HG03439 (cell line): ENCODE data around the gene FNDC3B.
"Not testable (repeated sequence)": the region's sequence is repeated elsewhere in the genome, so short reads cannot be mapped to it uniquely, and the experiment has no call there.

Experiments used
- ATAC-seq: cut with Tn5 transposase; IDR thresholded peaks from one replicate; pipeline ENCODE4 v1.9.1; 2021; ENCODE audit warnings: mild to moderate bottlenecking, moderate library complexity; ENCODE audit not compliant: unreplicated experiment

The FNDC3B gene

DNA sequence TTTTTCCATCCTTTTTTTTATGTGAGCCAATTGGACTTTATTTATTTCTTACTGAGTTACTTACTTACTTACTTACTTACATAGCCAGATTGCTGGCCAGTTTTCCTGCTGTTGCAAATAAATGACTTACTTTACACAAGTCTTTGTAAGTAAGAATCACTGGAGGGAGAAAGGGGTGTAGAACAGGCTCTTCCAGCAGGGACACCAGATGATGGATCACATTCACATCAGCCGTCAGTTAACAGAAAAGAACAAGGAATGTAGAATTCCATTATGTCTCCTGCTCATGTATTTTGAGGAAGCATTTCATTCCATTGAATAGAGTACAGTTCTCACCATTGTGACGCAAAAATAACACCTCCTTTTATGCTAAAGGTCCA, 188.6 kb downstream of the FNDC3B start:
- no peak for ATAC-seq

GRCh38 chr3:172229462-172229861, 190.1 kb downstream of the FNDC3B start:
- ATAC-seq, result no peak

DNA sequence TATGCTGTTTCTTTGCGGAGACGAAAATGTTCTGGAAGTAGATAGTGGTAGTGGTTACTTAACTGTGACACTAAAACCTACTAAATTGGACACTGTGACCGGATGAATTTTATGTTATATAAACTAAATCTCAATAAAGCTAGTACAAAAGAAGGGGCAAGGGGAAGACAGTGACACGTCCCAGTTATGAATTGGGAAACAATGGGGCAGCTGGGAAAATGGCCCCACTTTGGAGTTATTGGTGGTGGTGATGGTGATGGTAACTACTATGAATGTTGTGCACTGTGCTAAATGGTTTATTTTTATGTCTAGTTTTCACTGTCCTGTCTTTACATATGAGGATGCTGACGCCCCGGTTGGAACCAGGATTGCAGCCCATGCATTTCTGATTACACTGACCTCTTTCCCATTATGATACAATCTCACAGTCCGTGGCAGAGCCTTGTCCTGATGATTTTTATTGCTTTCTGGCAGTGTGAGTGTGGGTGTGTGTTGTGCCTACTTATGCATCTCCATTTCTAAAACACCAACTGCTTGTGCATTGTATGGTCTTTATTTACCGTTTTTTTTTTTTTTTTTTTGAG, 192.0 kb downstream of the FNDC3B start:
- ATAC-seq, result no peak

- ATAC-seq, result no peak
Measured at GRCh38 chr3:172232579-172233212, 193.3 kb downstream of the FNDC3B start.

GRCh38 chr3:172233474-172234277, 194.3 kb downstream of the FNDC3B start:
- no peak for ATAC-seq

- ATAC-seq, result no peak
Measured at GRCh38 chr3:172235698-172236097, 196.3 kb downstream of the FNDC3B start.

- no peak for ATAC-seq
Measured at GRCh38 chr3:172236771-172237742, 197.7 kb downstream of the FNDC3B start.

- ATAC-seq, result no peak
Measured at GRCh38 chr3:172238188-172238587, 198.8 kb downstream of the FNDC3B start.

- no peak for ATAC-seq
Measured at GRCh38 chr3:172239218-172239790, 199.9 kb downstream of the FNDC3B start.

DNA sequence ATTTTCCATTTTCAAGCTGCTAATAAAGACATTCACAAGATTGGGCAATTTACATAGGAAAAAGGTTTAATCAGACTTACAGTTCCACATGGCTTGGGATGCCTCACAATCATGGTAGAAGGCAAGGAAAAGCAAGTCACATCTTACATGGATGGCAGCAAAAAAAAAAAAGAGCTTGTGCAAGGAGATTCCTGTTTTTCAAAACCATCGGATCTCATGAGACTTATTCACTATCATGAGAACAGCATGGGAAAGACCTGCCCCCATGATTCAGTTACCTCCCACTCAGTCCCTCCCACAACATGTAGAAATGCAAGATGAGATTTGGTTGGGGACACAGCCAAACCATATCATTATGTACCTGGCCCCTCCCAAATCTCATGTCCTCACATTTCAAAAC, 202.0 kb downstream of the FNDC3B start:
- no peak for ATAC-seq

GRCh38 chr3:172242471-172242870, 203.1 kb downstream of the FNDC3B start:
- ATAC-seq, result not testable (repeated sequence)

GRCh38 chr3:172243376-172243775, 204.0 kb downstream of the FNDC3B start:
- not testable (repeated sequence) for ATAC-seq

- ATAC-seq, result no peak
Measured at GRCh38 chr3:172244011-172244410, 204.6 kb downstream of the FNDC3B start.

- no peak for ATAC-seq
Measured at GRCh38 chr3:172245241-172245640, 205.9 kb downstream of the FNDC3B start.

- ATAC-seq, result no peak
Measured at GRCh38 chr3:172246107-172246844, 206.9 kb downstream of the FNDC3B start.

DNA sequence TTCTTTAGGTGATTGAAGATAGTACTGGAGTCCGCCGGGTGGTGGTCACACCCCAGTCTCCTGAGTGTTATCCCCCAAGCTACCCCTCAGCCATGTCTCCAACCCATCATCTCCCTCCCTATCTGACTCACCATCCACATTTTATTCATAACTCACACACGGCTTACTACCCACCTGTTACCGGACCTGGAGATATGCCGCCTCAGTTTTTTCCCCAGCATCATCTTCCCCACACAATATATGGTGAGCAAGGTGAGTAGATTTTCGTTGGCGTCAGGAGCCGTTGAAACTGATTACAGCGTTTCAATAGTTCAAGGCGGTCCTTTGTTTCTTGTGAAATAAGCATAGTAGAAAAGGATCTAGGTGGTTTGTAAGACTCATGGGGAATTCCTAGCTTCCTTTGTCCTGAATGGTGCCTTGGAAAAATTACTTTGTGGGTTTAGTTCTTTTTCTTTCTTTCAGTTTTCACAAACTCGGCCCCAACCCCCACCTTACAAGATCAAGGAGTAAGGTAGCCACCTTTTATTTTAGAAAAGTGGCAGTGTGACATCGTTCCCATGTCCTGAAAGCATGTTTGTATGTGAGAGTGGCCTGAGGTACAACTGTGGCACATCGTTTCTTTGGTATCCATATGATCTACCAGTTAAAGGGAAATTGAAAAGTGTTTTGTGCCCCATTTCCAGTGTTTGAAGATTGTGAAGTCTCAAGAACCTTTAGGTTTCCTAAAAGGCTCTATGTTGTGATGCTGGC, 208.3 kb downstream of the FNDC3B start:
- no peak for ATAC-seq

GRCh38 chr3:172249039-172249438, 209.7 kb downstream of the FNDC3B start:
- no peak for ATAC-seq

GRCh38 chr3:172251211-172251610, 211.8 kb downstream of the FNDC3B start:
- ATAC-seq, result no peak

- ATAC-seq, result no peak
Measured at GRCh38 chr3:172253200-172253599, 213.8 kb downstream of the FNDC3B start.
